ENCODE data around the gene TMCC3. TPM values are rescaled to one million over a fixed set of nuclear protein-coding genes. Genes with fewer than 3 reads are reported as not detected.
"Not testable (repeated sequence)": the region's sequence is repeated elsewhere in the genome, so short reads cannot be mapped to it uniquely, and the experiment has no call there.

Gene TMCC3
- total RNA-seq, result 1 to 10 TPM in 1 of 2 donors, under 1 TPM in 1; 0.77 to 1.6 TPM

GRCh38 chr12:94650143-94651056 is at the start of gene TMCC3:
TSS of gene TMCC3 (minus strand) at chr12:94650557. CDS start at chr12:94650430, 127 bp downstream.
- Mint-ChIP-seq H3K4me3 (peak within 1 kb of the TSS; percentile 85 to 90), H3K36me3 (ENCODE audit: insufficient read depth in 2 of 2) (peaks cover 0 to 6% of the 10 kb centered on the region in 2 donors), H3K27me3 (ENCODE audit: low read depth) (peaks cover 67% of the 10 kb centered on the region), H3K9me3 (no peaks in the 10 kb centered on the region), H3K4me1 (ENCODE audit: low read depth) (peaks cover 11% of the 10 kb centered on the region), H3K27ac (peak within 1 kb of the TSS; percentile 75)
- DNase-seq (peak; percentile 25 to 36), ATAC-seq (replicated peaks in 1 of 2) (peak; percentile 72 to 79)

DNA sequence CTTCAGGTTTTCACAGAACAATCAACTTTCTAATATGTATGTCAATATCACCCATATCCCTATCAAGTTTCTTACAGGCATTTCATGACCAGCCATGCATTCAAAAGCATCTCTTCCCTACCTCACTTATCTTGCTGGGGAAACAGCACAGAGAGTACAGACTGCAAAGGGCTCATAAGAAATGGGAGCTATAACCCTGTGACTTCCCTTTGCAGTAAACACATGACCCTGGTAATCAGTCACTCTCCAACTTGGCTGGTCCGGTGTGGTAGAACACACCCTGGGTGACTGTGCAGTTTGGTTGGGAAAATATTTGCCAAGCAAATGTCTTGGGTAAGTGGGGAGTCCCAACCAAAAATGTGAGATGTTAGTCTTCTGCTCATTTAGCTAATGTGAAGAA is 49.4 kb upstream of the TMCC3 start:
- Mint-ChIP-seq H3K36me3 (ENCODE audit: insufficient read depth in 2 of 2) (no peaks in the 10 kb centered on the region), H3K4me1 (ENCODE audit: low read depth) (no peaks in the 10 kb centered on the region), H3K4me3 (no peak overlapping the region), H3K9me3 (no peaks in the 10 kb centered on the region), H3K27me3 (ENCODE audit: low read depth) (peaks cover 11% of the 10 kb centered on the region), H3K27ac (no peak overlapping the region)
- ATAC-seq (replicated peaks in 1 of 2) (no peak), DNase-seq (no peak)

DNA sequence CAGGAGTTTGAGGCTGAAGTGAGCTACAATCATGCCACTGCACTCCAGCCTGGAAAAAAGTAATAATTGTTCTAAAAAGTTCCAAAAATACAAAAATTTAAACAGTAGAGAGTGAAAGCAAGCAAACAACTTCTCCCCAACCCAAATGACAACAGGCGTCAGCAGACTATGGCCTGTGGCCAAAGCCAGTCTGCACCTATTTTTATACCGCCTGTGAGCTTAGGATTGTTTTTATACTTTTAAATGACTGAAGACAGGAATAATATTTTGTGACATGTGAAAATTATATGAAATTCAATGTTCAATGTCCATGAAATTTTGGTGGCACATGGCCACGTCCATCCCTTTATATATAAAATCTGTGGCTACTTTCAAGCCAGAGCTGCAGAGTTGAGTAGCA is 48.2 kb upstream of the TMCC3 start:
- no peak overlapping the region for H3K27ac Mint-ChIP-seq
- H3K36me3 Mint-ChIP-seq (ENCODE audit: insufficient read depth in 2 of 2), result no peaks in the 10 kb centered on the region
- H3K4me3 Mint-ChIP-seq, result no peak overlapping the region
- H3K4me1 Mint-ChIP-seq (ENCODE audit: low read depth), result no peaks in the 10 kb centered on the region
- ATAC-seq (replicated peaks in 1 of 2) (no peak), DNase-seq (no peak)
- H3K9me3 Mint-ChIP-seq, result no peaks in the 10 kb centered on the region
- peaks cover 11% of the 10 kb centered on the region for H3K27me3 Mint-ChIP-seq (ENCODE audit: low read depth)

- no peak overlapping the region for H3K27ac Mint-ChIP-seq
- peaks cover 0 to 2% of the 10 kb centered on the region in 2 donors for H3K36me3 Mint-ChIP-seq (ENCODE audit: insufficient read depth in 2 of 2)
- no peak overlapping the region for H3K4me3 Mint-ChIP-seq
- H3K27me3 Mint-ChIP-seq (ENCODE audit: low read depth), result peaks cover 11% of the 10 kb centered on the region
- peaks cover 6% of the 10 kb centered on the region for H3K4me1 Mint-ChIP-seq (ENCODE audit: low read depth)
- peaks cover 2 to 3% of the 10 kb centered on the region in 2 donors for H3K9me3 Mint-ChIP-seq
- DNase-seq (no peak), ATAC-seq (replicated peaks in 1 of 2) (no peak)
Observed at GRCh38 chr12:94697631-94698030, 47.3 kb upstream of the TMCC3 start.

- H3K27ac Mint-ChIP-seq, result no peak overlapping the region
- H3K4me1 Mint-ChIP-seq (ENCODE audit: low read depth), result peaks cover 8% of the 10 kb centered on the region
- ATAC-seq (replicated peaks in 1 of 2), result no peak
- H3K27me3 Mint-ChIP-seq (ENCODE audit: low read depth), result no peaks in the 10 kb centered on the region
- peaks cover 2 to 3% of the 10 kb centered on the region in 2 donors for H3K9me3 Mint-ChIP-seq
- peaks cover 0 to 4% of the 10 kb centered on the region in 2 donors for H3K36me3 Mint-ChIP-seq (ENCODE audit: insufficient read depth in 2 of 2)
- H3K4me3 Mint-ChIP-seq, result no peak overlapping the region
- DNase-seq, result no peak
Observed at GRCh38 chr12:94694732-94695131, 44.4 kb upstream of the TMCC3 start.

GRCh38 chr12:94692826-94693225 is 42.5 kb upstream of the TMCC3 start:
- not testable (repeated sequence) for H3K4me1 Mint-ChIP-seq (ENCODE audit: low read depth); H3K36me3 Mint-ChIP-seq (ENCODE audit: insufficient read depth in 2 of 2); H3K27ac Mint-ChIP-seq; H3K4me3 Mint-ChIP-seq; H3K27me3 Mint-ChIP-seq (ENCODE audit: low read depth); H3K9me3 Mint-ChIP-seq; DNase-seq
- peak in 1 of 2 donors; percentile 52 for ATAC-seq (replicated peaks in 1 of 2)

- DNase-seq (no peak), ATAC-seq (replicated peaks in 1 of 2) (no peak)
- peaks cover 0 to 4% of the 10 kb centered on the region in 2 donors for H3K36me3 Mint-ChIP-seq (ENCODE audit: insufficient read depth in 2 of 2)
- no peaks in the 10 kb centered on the region for H3K27me3 Mint-ChIP-seq (ENCODE audit: low read depth)
- H3K27ac Mint-ChIP-seq, result no peak overlapping the region
- no peak overlapping the region for H3K4me3 Mint-ChIP-seq
- peaks cover 8% of the 10 kb centered on the region for H3K4me1 Mint-ChIP-seq (ENCODE audit: low read depth)
- peaks cover 2 to 3% of the 10 kb centered on the region in 2 donors for H3K9me3 Mint-ChIP-seq
Observed at GRCh38 chr12:94690198-94690771, 39.9 kb upstream of the TMCC3 start.

GRCh38 chr12:94689646-94690036 is 39.3 kb upstream of the TMCC3 start:
- no peak for DNase-seq

GRCh38 chr12:94689002-94689645 is 38.8 kb upstream of the TMCC3 start:
- H3K4me3 Mint-ChIP-seq, result no peak overlapping the region
- H3K27ac Mint-ChIP-seq, result no peak overlapping the region
- ATAC-seq (replicated peaks in 1 of 2), result peak; percentile 88 to 91
- DNase-seq, result no peak
- no peaks in the 10 kb centered on the region for H3K27me3 Mint-ChIP-seq (ENCODE audit: low read depth)
- H3K36me3 Mint-ChIP-seq (ENCODE audit: insufficient read depth in 2 of 2), result peaks cover 0 to 4% of the 10 kb centered on the region in 2 donors
- peaks cover 2 to 3% of the 10 kb centered on the region in 2 donors for H3K9me3 Mint-ChIP-seq
- peaks cover 8% of the 10 kb centered on the region for H3K4me1 Mint-ChIP-seq (ENCODE audit: low read depth)

More at GRCh38 chr12:94689646-94690036, 39.3 kb upstream of the TMCC3 start:
- no peak for ATAC-seq (replicated peaks in 1 of 2)
- Mint-ChIP-seq H3K4me3 (no peak overlapping the region), H3K36me3 (ENCODE audit: insufficient read depth in 2 of 2) (peaks cover 0 to 4% of the 10 kb centered on the region in 2 donors), H3K4me1 (ENCODE audit: low read depth) (peaks cover 8% of the 10 kb centered on the region), H3K9me3 (peaks cover 2 to 3% of the 10 kb centered on the region in 2 donors), H3K27me3 (ENCODE audit: low read depth) (no peaks in the 10 kb centered on the region), H3K27ac (no peak overlapping the region)

- Mint-ChIP-seq H3K4me3 (no peak overlapping the region), H3K4me1 (ENCODE audit: low read depth) (peaks cover 4% of the 10 kb centered on the region), H3K36me3 (ENCODE audit: insufficient read depth in 2 of 2) (peaks cover 0 to 2% of the 10 kb centered on the region in 2 donors), H3K27ac (no peak overlapping the region), H3K9me3 (peaks cover 0 to under 1% of the 10 kb centered on the region in 2 donors), H3K27me3 (ENCODE audit: low read depth) (no peaks in the 10 kb centered on the region)
- DNase-seq, result no peak
- no peak for ATAC-seq (replicated peaks in 1 of 2)
Observed at GRCh38 chr12:94687891-94688290, 37.5 kb upstream of the TMCC3 start.

- Mint-ChIP-seq H3K36me3 (ENCODE audit: insufficient read depth in 2 of 2) (peaks cover 0 to 2% of the 10 kb centered on the region in 2 donors), H3K27ac (no peak overlapping the region), H3K4me3 (no peak overlapping the region), H3K9me3 (no peaks in the 10 kb centered on the region), H3K27me3 (ENCODE audit: low read depth) (no peaks in the 10 kb centered on the region), H3K4me1 (ENCODE audit: low read depth) (no peaks in the 10 kb centered on the region)
- ATAC-seq (replicated peaks in 1 of 2), result no peak
- DNase-seq, result no peak
Observed at GRCh38 chr12:94686834-94687628, 36.7 kb upstream of the TMCC3 start.

GRCh38 chr12:94684416-94685142 is 34.2 kb upstream of the TMCC3 start:
- no peak overlapping the region for H3K27ac Mint-ChIP-seq
- ATAC-seq (replicated peaks in 1 of 2) (no peak), DNase-seq (no peak)
- no peaks in the 10 kb centered on the region for H3K4me1 Mint-ChIP-seq (ENCODE audit: low read depth)
- peaks cover 0 to 1% of the 10 kb centered on the region in 2 donors for H3K36me3 Mint-ChIP-seq (ENCODE audit: insufficient read depth in 2 of 2)
- no peaks in the 10 kb centered on the region for H3K27me3 Mint-ChIP-seq (ENCODE audit: low read depth)
- peaks cover 2 to 3% of the 10 kb centered on the region in 2 donors for H3K9me3 Mint-ChIP-seq
- no peak overlapping the region for H3K4me3 Mint-ChIP-seq
